HG03432 (cell line): ENCODE measurements around the gene HAUS5.
"Not testable (repeated sequence)": the region's sequence is repeated elsewhere in the genome, so short reads cannot be mapped to it uniquely, and the experiment has no call there.

Source experiments
- ATAC-seq: cut with Tn5 transposase; IDR thresholded peaks from one replicate; pipeline ENCODE4 v1.9.1; 2021; ENCODE audit warnings: mild to moderate bottlenecking, moderate library complexity; ENCODE audit not compliant: unreplicated experiment

HAUS5 gene

GRCh38 chr19:35642312-35642711, 29.8 kb downstream of the HAUS5 start:
- no peak for ATAC-seq

- ATAC-seq, result no peak
These were observed 30.3 kb downstream of the HAUS5 start for GRCh38 chr19:35642798-35643254.

GRCh38 chr19:35643255-35644205, 31.0 kb downstream of the HAUS5 start:
- ATAC-seq, result peak; percentile 39

GRCh38 chr19:35644206-35644986, 31.9 kb downstream of the HAUS5 start:
- ATAC-seq, result peak; percentile 72

GRCh38 chr19:35644987-35645679, 32.6 kb downstream of the HAUS5 start:
- ATAC-seq, result no peak

GRCh38 chr19:35645680-35646511, 33.4 kb downstream of the HAUS5 start:
- no peak for ATAC-seq

GRCh38 chr19:35648017-35648961, 35.8 kb downstream of the HAUS5 start, which contains the start of gene COX6B1:
COX6B1 (plus strand) TSS chr19:35648323; CDS start chr19:35651244, 2,921 bp downstream.
- ATAC-seq, result peak; percentile 47

- no peak for ATAC-seq
These were observed 38.0 kb downstream of the HAUS5 start for GRCh38 chr19:35650581-35650980.

- not testable (repeated sequence) for ATAC-seq
These were observed 42.3 kb downstream of the HAUS5 start for GRCh38 chr19:35654828-35655227.

- ATAC-seq, result no peak
These were observed 43.1 kb downstream of the HAUS5 start for GRCh38 chr19:35655600-35655999.

GRCh38 chr19:35656700-35657099, 44.2 kb downstream of the HAUS5 start:
- no peak for ATAC-seq

- no peak for ATAC-seq
These were observed 45.6 kb downstream of the HAUS5 start for GRCh38 chr19:35657904-35658700.

- ATAC-seq, result no peak
These were observed 49.4 kb downstream of the HAUS5 start for GRCh38 chr19:35661995-35662340.

- ATAC-seq, result no peak
These were observed 51.4 kb downstream of the HAUS5 start for GRCh38 chr19:35663981-35664380.

- ATAC-seq, result no peak
These were observed 52.6 kb downstream of the HAUS5 start for GRCh38 chr19:35665157-35665556.

- no peak for ATAC-seq
These were observed 53.1 kb downstream of the HAUS5 start for GRCh38 chr19:35665604-35666003.

- no peak for ATAC-seq
These were observed 53.8 kb downstream of the HAUS5 start, which contains the start of gene UPK1A for GRCh38 chr19:35666251-35666913. UPK1A (plus strand) TSS chr19:35666517; CDS start chr19:35666813, 296 bp downstream.

- no peak for ATAC-seq
These were observed 57.0 kb downstream of the HAUS5 start for GRCh38 chr19:35669566-35669965.
